Mucosa of descending colon (tissue), 3 donors: ENCODE results near the gene PCDHGA10. TPM values are rescaled to one million over a fixed set of nuclear protein-coding genes. Genes with fewer than 3 reads are reported as not detected.
"Not testable (repeated sequence)": the region's sequence is repeated elsewhere in the genome, so short reads cannot be mapped to it uniquely, and the experiment has no call there.

Source experiments
- ATAC-seq: fragments of 200-7000 bp; cut with Tn5 transposase; one replicate; pipeline ENCODE4 v1.9.1; 2020; ENCODE audit warnings: mild to moderate bottlenecking, moderate library complexity
- DNase-seq, 3 donors: peaks; one replicate each; pipeline ENCODE4 v3.0.0-alpha.2; 2020
- H3K36me3 ChIP-seq: fragments of 200-600 bp; one replicate; pipeline ENCODE4 v1.8.0; 2021; ENCODE audit warnings: low read depth, mild to moderate bottlenecking
- H3K4me1 ChIP-seq: fragments of 200-600 bp; one replicate; pipeline ENCODE4 v1.8.0; 2021; ENCODE audit warnings: low read depth, mild to moderate bottlenecking
- H3K4me3 ChIP-seq: fragments of 200-600 bp; one replicate; pipeline ENCODE4 v1.8.0; 2021; ENCODE audit warnings: mild to moderate bottlenecking
- H3K9me3 ChIP-seq: fragments of 200-600 bp; one replicate; pipeline ENCODE4 v1.8.0; 2021; ENCODE audit warnings: mild to moderate bottlenecking
- CTCF ChIP-seq: fragments of 200-600 bp; IDR thresholded peaks from one replicate; pipeline ENCODE4 v1.8.0; 2022; ENCODE audit warnings: antibody characterized with exemption, mild to moderate bottlenecking
- intact Hi-C, 2 donors: fragments of 100-400 bp; cut with DNase I in 1 of 2; cut with micrococcal nuclease in 1 of 2; formaldehyde crosslinking; loops; one replicate each; pipeline versions ENCODE4 v1.11.0 to v1.11.1; 2022; cut with DNase I, micrococcal nuclease
- total RNA-seq, 3 donors: library from RNA; stranded (reverse); fragmentation: NEBNext Ultra II Directional in 2 of 3; extraction: Animal tissue kit (Norgen Biotek cat#: 25700) in 2 of 3; gene quantifications; one replicate each; pipeline versions ENCODE4 v1.2.1 to v1.2.4, GENCODE V29; 2021 to 2023
- donor health status: DM: no; HTN: no; CAD: no; lungs with moderate emphysema.
- donor health status: DM: no; HTN: no; CAD: no.
- donor health status: DM: no; HTN: yes; CAD: no.

PCDHGA10 gene
- total RNA-seq, 3 donors from 2014 or later = 3.5 to 6.1 (median 4.7) TPM

GRCh38 chr5:141371572-141372475, 41.0 kb upstream of the PCDHGA10 start:
- no peaks in the 10 kb centered on the region for H3K36me3 ChIP-seq
- no peaks in the 10 kb centered on the region for H3K4me1 ChIP-seq
- H3K9me3 ChIP-seq = peaks cover 83% of the 10 kb centered on the region
- DNase-seq = no peak
- intact Hi-C loops = no loop called here
- TF ChIP-seq CTCF = no peak
- ATAC-seq = no peak
- H3K4me3 ChIP-seq = no peak overlapping the region

- Histone ChIP-seq H3K36me3 (no peaks in the 10 kb centered on the region), H3K4me3 (no peak within 1 kb of the TSS), H3K9me3 (peaks cover 88% of the 10 kb centered on the region), H3K4me1 (no peaks in the 10 kb centered on the region)
- no peak for DNase-seq
- TF ChIP-seq CTCF = no peak
- ATAC-seq = no peak
- intact Hi-C loops = no loop called here
Measured at GRCh38 chr5:141373673-141374317, 39.0 kb upstream of the PCDHGA10 start, which contains the start of gene PCDHGA6. PCDHGA6 (plus strand) TSS chr5:141373891; CDS start chr5:141374084, 193 bp downstream.

- intact Hi-C loops = no loop called here
- H3K4me1 ChIP-seq = no peaks in the 10 kb centered on the region
- ATAC-seq = no peak
- no peaks in the 10 kb centered on the region for H3K36me3 ChIP-seq
- H3K4me3 ChIP-seq = no peak overlapping the region
- no peak for DNase-seq
- H3K9me3 ChIP-seq = peaks cover 83% of the 10 kb centered on the region
- no peak for TF ChIP-seq CTCF
Measured at GRCh38 chr5:141374627-141375026, 38.2 kb upstream of the PCDHGA10 start.

GRCh38 chr5:141375444-141376155, 37.2 kb upstream of the PCDHGA10 start:
- H3K4me1 ChIP-seq, ATAC-seq, H3K4me3 ChIP-seq, intact Hi-C loops, H3K36me3 ChIP-seq, DNase-seq: not testable (repeated sequence)
- H3K9me3 ChIP-seq = peaks cover 81% of the 10 kb centered on the region

- intact Hi-C loops = no loop called here
- DNase-seq (no peak), ATAC-seq (peak; percentile 22)
- Histone ChIP-seq H3K9me3 (peaks cover 77% of the 10 kb centered on the region), H3K4me3 (no peak within 1 kb of the TSS), H3K36me3 (no peaks in the 10 kb centered on the region), H3K4me1 (no peaks in the 10 kb centered on the region)
- no peak for TF ChIP-seq CTCF
Measured at GRCh38 chr5:141382469-141383294, 30.1 kb upstream of the PCDHGA10 start, which contains the start of gene PCDHGA7. PCDHGA7 (plus strand) TSS chr5:141382742; CDS start chr5:141382900, 158 bp downstream.
